Calu3 (cell line): ENCODE data around the gene CYP3A4. TPM values are rescaled to one million over a fixed set of nuclear protein-coding genes. Genes with fewer than 3 reads are reported as not detected.
"Not testable (repeated sequence)": the region's sequence is repeated elsewhere in the genome, so short reads cannot be mapped to it uniquely, and the experiment has no call there.

ENCODE experiments used
- BruUV-seq: library from RNA; stranded (reverse); fragments of 400-500 nt; replicated peaks from 2 replicates; lab custom pipeline; 2021; lab: Mats Ljungman, UMichigan
- CTCF ChIA-PET: fragments of 300-600 bp; sonication (Branson Sonifier 250); formaldehyde crosslinking; loops from one replicate; lab custom pipeline; 2022; ENCODE audit warnings: antibody characterized with exemption; lab: Charles Lee
- DNase-seq: peaks from one replicate; pipeline ENCODE4 v3.0.0; 2022
- H3K27ac Mint-ChIP-seq: one replicate; pipeline ENCODE4 v1.8.0; 2022; ENCODE audit warnings: mixed read lengths; ENCODE audit not compliant: unreplicated experiment
- H3K27me3 Mint-ChIP-seq: one replicate; pipeline ENCODE4 v1.8.0; 2022; ENCODE audit warnings: mixed read lengths; ENCODE audit not compliant: unreplicated experiment
- H3K36me3 Mint-ChIP-seq: one replicate; pipeline ENCODE4 v1.8.0; 2022; ENCODE audit warnings: mild to moderate bottlenecking, moderate library complexity, mixed read lengths; ENCODE audit not compliant: insufficient read depth, unreplicated experiment
- H3K4me1 Mint-ChIP-seq: one replicate; pipeline ENCODE4 v1.8.0; 2022; ENCODE audit warnings: mild to moderate bottlenecking, low read depth, mixed read lengths; ENCODE audit not compliant: unreplicated experiment
- H3K4me3 Mint-ChIP-seq: one replicate; pipeline ENCODE4 v1.8.0; 2022; ENCODE audit warnings: mild to moderate bottlenecking, low read depth, moderate library complexity, mixed read lengths; ENCODE audit not compliant: unreplicated experiment
- H3K9me3 Mint-ChIP-seq: one replicate; pipeline ENCODE4 v1.8.0; 2022; ENCODE audit warnings: low read depth, mixed read lengths; ENCODE audit not compliant: unreplicated experiment
- CTCF ChIP-seq: fragments of 200-600 bp; IDR thresholded peaks from one replicate; pipeline ENCODE4 v1.8.0; 2022; ENCODE audit warnings: antibody characterized with exemption; ENCODE audit not compliant: unreplicated experiment
- intact Hi-C: fragments of 100-400 bp; cut with micrococcal nuclease; formaldehyde crosslinking; loops from one replicate; pipeline ENCODE4 v1.10.0; 2022; ENCODE audit not compliant: unreplicated experiment
- total RNA-seq: library from RNA; stranded (reverse); gene quantifications from 2 replicates; pipeline ENCODE4 v1.2.3, GENCODE V29; 2022

Gene CYP3A4
- total RNA-seq, 1 experiment from 2014 or later, result not detected

- Mint-ChIP-seq H3K9me3 (no peaks in the 10 kb centered on the region), H3K27me3 (no peaks in the 10 kb centered on the region), H3K4me3 (no peak overlapping the region), H3K4me1 (no peaks in the 10 kb centered on the region), H3K36me3 (no peaks in the 10 kb centered on the region), H3K27ac (no peak overlapping the region)
- intact Hi-C loops, result no loop called here
- no TSS peak for BruUV-seq
- CTCF ChIA-PET, result no interaction called here
- no peak for DNase-seq
- TF ChIP-seq CTCF, result no peak
These were observed 2.8 kb upstream of the CYP3A4 start for GRCh38 chr7:99786726-99787335.

GRCh38 chr7:99785654-99786053 is 1.7 kb upstream of the CYP3A4 start:
- H3K4me3 Mint-ChIP-seq, DNase-seq, CTCF ChIA-PET, H3K27me3 Mint-ChIP-seq, H3K9me3 Mint-ChIP-seq, H3K27ac Mint-ChIP-seq, BruUV-seq, H3K4me1 Mint-ChIP-seq, intact Hi-C loops, H3K36me3 Mint-ChIP-seq: not testable (repeated sequence)

GRCh38 chr7:99782012-99782953 is 1.7 kb downstream of the CYP3A4 start:
- H3K36me3 Mint-ChIP-seq, result no peaks in the 10 kb centered on the region
- no peak overlapping the region for H3K4me3 Mint-ChIP-seq
- no peaks in the 10 kb centered on the region for H3K9me3 Mint-ChIP-seq
- no peak for TF ChIP-seq CTCF
- H3K4me1 Mint-ChIP-seq, result no peaks in the 10 kb centered on the region
- no peak overlapping the region for H3K27ac Mint-ChIP-seq
- intact Hi-C loops, result no loop called here
- no TSS peak for BruUV-seq
- CTCF ChIA-PET, result no interaction called here
- H3K27me3 Mint-ChIP-seq, result no peaks in the 10 kb centered on the region
- DNase-seq, result no peak

- Mint-ChIP-seq H3K27ac (no peak overlapping the region), H3K4me1 (no peaks in the 10 kb centered on the region), H3K9me3 (no peaks in the 10 kb centered on the region), H3K27me3 (no peaks in the 10 kb centered on the region), H3K4me3 (no peak overlapping the region), H3K36me3 (no peaks in the 10 kb centered on the region)
- intact Hi-C loops, result no loop called here
- no peak for TF ChIP-seq CTCF
- DNase-seq, result no peak
- CTCF ChIA-PET, result no interaction called here
- no TSS peak for BruUV-seq
These were observed 3.4 kb downstream of the CYP3A4 start for GRCh38 chr7:99780588-99780987.
